ENCODE measurements around the gene RARB.

The RARB gene

GRCh38 chr3:25404569-25404968 lies 23.5 kb upstream of the RARB start:
- no peak overlapping the region for H3K4me3 ChIP-seq (replicated peaks; ENCODE audit: low read depth, low read length)
- TF ChIP-seq CTCF (IDR thresholded peaks at IDR 0.05; ENCODE audit: low read depth, low read length, missing control alignments): no peak
- DNase-seq (ENCODE audit: extremely low read depth, low read depth): no peak

- no peak overlapping the region for H3K4me3 ChIP-seq (replicated peaks; ENCODE audit: low read depth, low read length)
- DNase-seq (ENCODE audit: extremely low read depth, low read depth): no peak
- no peak for TF ChIP-seq CTCF (IDR thresholded peaks at IDR 0.05; ENCODE audit: low read depth, low read length, missing control alignments)
Observed at GRCh38 chr3:25405335-25405734, 22.7 kb upstream of the RARB start.

GRCh38 chr3:25410703-25411102 lies 17.4 kb upstream of the RARB start:
- no peak overlapping the region for H3K4me3 ChIP-seq (replicated peaks; ENCODE audit: low read depth, low read length)
- no peak for TF ChIP-seq CTCF (IDR thresholded peaks at IDR 0.05; ENCODE audit: low read depth, low read length, missing control alignments)
- DNase-seq (ENCODE audit: extremely low read depth, low read depth): no peak

- DNase-seq (ENCODE audit: extremely low read depth, low read depth): no peak
- no peak for TF ChIP-seq CTCF (IDR thresholded peaks at IDR 0.05; ENCODE audit: low read depth, low read length, missing control alignments)
- no peak overlapping the region for H3K4me3 ChIP-seq (replicated peaks; ENCODE audit: low read depth, low read length)
Observed at GRCh38 chr3:25412269-25412668, 15.8 kb upstream of the RARB start.

GRCh38 chr3:25416176-25416575 lies 11.9 kb upstream of the RARB start:
- no peak overlapping the region for H3K4me3 ChIP-seq (replicated peaks; ENCODE audit: low read depth, low read length)
- TF ChIP-seq CTCF (IDR thresholded peaks at IDR 0.05; ENCODE audit: low read depth, low read length, missing control alignments): no peak
- DNase-seq (ENCODE audit: extremely low read depth, low read depth): no peak

GRCh38 chr3:25418596-25418995 lies 9.5 kb upstream of the RARB start:
- DNase-seq (ENCODE audit: extremely low read depth, low read depth): no peak
- no peak for TF ChIP-seq CTCF (IDR thresholded peaks at IDR 0.05; ENCODE audit: low read depth, low read length, missing control alignments)
- H3K4me3 ChIP-seq (replicated peaks; ENCODE audit: low read depth, low read length): no peak overlapping the region

- DNase-seq (ENCODE audit: extremely low read depth, low read depth): no peak
- no peak for TF ChIP-seq CTCF (IDR thresholded peaks at IDR 0.05; ENCODE audit: low read depth, low read length, missing control alignments)
- no peak overlapping the region for H3K4me3 ChIP-seq (replicated peaks; ENCODE audit: low read depth, low read length)
Observed at GRCh38 chr3:25419251-25419650, 8.8 kb upstream of the RARB start.

Measured in HFF-Myc (cell line).